IMR-90 (cell line): Measurements from ENCODE around the gene FOXP1. TPM values are rescaled to one million over a fixed set of nuclear protein-coding genes. Genes with fewer than 3 reads are reported as not detected.
A peak's percentile ranks its signal among the peaks of the same experiment; 100 is the strongest.

ENCODE experiments used
- ATAC-seq: fragments of 200-7000 bp; cut with Tn5 transposase; 2 replicates; pipeline ENCODE4 v1.9.1; 2020; ENCODE audit warnings: low read depth, mild to moderate bottlenecking, moderate library complexity
- BruUV-seq: library from RNA; stranded (reverse); fragments of 400-500 nt; replicated peaks from 2 replicates; lab custom pipeline; 2021; lab: Mats Ljungman, UMichigan
- CTCF ChIA-PET: fragments of 300-600 bp; formaldehyde crosslinking; extraction: SDS; loops from one replicate; lab custom pipeline; 2021; ENCODE audit warnings: antibody characterized with exemption; lab: Yijun Ruan, JAX
- POLR2A ChIA-PET: fragments of 300-600 bp; sonication (Branson Sonifier 250); formaldehyde crosslinking; loops from one replicate; lab custom pipeline; 2022; ENCODE audit warnings: antibody characterized with exemption; ENCODE audit not compliant: unreplicated experiment; lab: Charles Lee
- DNase-seq: peaks from one replicate; pipeline ENCODE4 v3.0.0; 2013
- H2AFZ ChIP-seq: replicated peaks from 2 replicates; pipeline ENCODE3; 2013; ENCODE audit warnings: low read length, mild to moderate bottlenecking; ENCODE audit not compliant: poor library complexity
- H2AK5ac ChIP-seq: 2 replicates; pipeline ENCODE4 v1.6.1; 2013; ENCODE audit warnings: low read depth, low read length, inconsistent platforms
- H2AK9ac ChIP-seq: replicated peaks from 2 replicates; pipeline ENCODE3; 2013; ENCODE audit warnings: mild to moderate bottlenecking, low read depth, low read length, moderate library complexity; ENCODE audit not compliant: poor library complexity
- H2BK120ac ChIP-seq: 2 replicates; pipeline ENCODE4 v1.6.1; 2013; ENCODE audit warnings: low read depth, low read length, inconsistent platforms
- H2BK15ac ChIP-seq: 3 replicates; pipeline ENCODE4 v1.6.1; 2013; ENCODE audit warnings: low read depth, low read length, inconsistent platforms
- H2BK20ac ChIP-seq: 2 replicates; pipeline ENCODE4 v1.6.1; 2013; ENCODE audit warnings: low read depth, mild to moderate bottlenecking, inconsistent platforms, low read length, moderate library complexity
- H2BK5ac ChIP-seq: 2 replicates; pipeline ENCODE4 v1.6.1; 2013; ENCODE audit warnings: mild to moderate bottlenecking, low read depth, low read length, inconsistent platforms; ENCODE audit not compliant: poor library complexity, severe bottlenecking
- H3K14ac ChIP-seq: replicated peaks from 2 replicates; pipeline ENCODE4 v1.6.1; 2013; ENCODE audit warnings: low read depth, low read length, inconsistent platforms
- H3K18ac ChIP-seq: 2 replicates; pipeline ENCODE4 v1.6.1; 2013; ENCODE audit warnings: low read depth, low read length, control low read depth
- H3K23ac ChIP-seq: 2 replicates; pipeline ENCODE4 v1.6.1; 2013; ENCODE audit warnings: low read depth, low read length, inconsistent platforms
- H3K27ac ChIP-seq: 2 replicates; pipeline ENCODE4 v1.5.1; 2013; ENCODE audit warnings: mild to moderate bottlenecking, control low read depth, low read length; ENCODE audit not compliant: insufficient read depth
- H3K27me3 ChIP-seq: 2 replicates; pipeline ENCODE4 v1.6.1; 2013; ENCODE audit warnings: low read length; ENCODE audit not compliant: control insufficient read depth, insufficient read depth
- H3K36me3 ChIP-seq: 2 replicates; pipeline ENCODE4 v1.6.1; 2013; ENCODE audit warnings: low read length, mixed read lengths; ENCODE audit not compliant: control insufficient read depth, insufficient read depth
- H3K4ac ChIP-seq: 2 replicates; pipeline ENCODE4 v1.6.1; 2013; ENCODE audit warnings: low read depth, low read length, inconsistent platforms
- H3K4me1 ChIP-seq: 2 replicates; pipeline ENCODE4 v1.6.1; 2013; ENCODE audit warnings: low read length, mixed read lengths; ENCODE audit not compliant: control insufficient read depth, insufficient read depth
- H3K4me2 ChIP-seq: 2 replicates; pipeline ENCODE4 v1.6.1; 2013; ENCODE audit warnings: low read depth, mild to moderate bottlenecking, control low read depth, low read length, moderate library complexity
- H3K4me3 ChIP-seq: 2 replicates; pipeline ENCODE4 v1.5.1; 2013; ENCODE audit warnings: low read depth, mild to moderate bottlenecking, control low read depth, low read length, moderate library complexity; ENCODE audit not compliant: insufficient read depth
- H3K56ac ChIP-seq: 2 replicates; pipeline ENCODE4 v1.6.1; 2013; ENCODE audit warnings: low read length, inconsistent platforms; ENCODE audit not compliant: insufficient read depth; ENCODE audit errors: extremely low read depth
- H3K79me1 ChIP-seq, 2 experiments: 2 replicates each; pipeline ENCODE4 v1.6.1; 2013; ENCODE audit warnings: low read length in 2 of 2, inconsistent platforms in 1 of 2, low read depth in 1 of 2
- H3K9ac ChIP-seq: 2 replicates; pipeline ENCODE4 v1.6.1; 2013; ENCODE audit warnings: low read depth, low read length, control low read depth
- H3K9me1 ChIP-seq: 2 replicates; pipeline ENCODE4 v1.6.1; 2013; ENCODE audit warnings: low read length, inconsistent platforms; ENCODE audit not compliant: insufficient read depth
- H3K9me3 ChIP-seq: 2 replicates; pipeline ENCODE4 v1.6.1; 2013; ENCODE audit warnings: low read length; ENCODE audit not compliant: control insufficient read depth, insufficient read depth
- H4K20me1 ChIP-seq: 2 replicates; pipeline ENCODE4 v1.6.1; 2013; ENCODE audit warnings: low read length, inconsistent platforms; ENCODE audit not compliant: insufficient read depth
- H4K5ac ChIP-seq: 2 replicates; pipeline ENCODE4 v1.6.1; 2013; ENCODE audit warnings: mild to moderate bottlenecking, low read depth, low read length, control low read depth
- H4K8ac ChIP-seq, 2 experiments: 2 replicates each; pipeline ENCODE4 v1.6.1; 2013; ENCODE audit warnings: low read depth in 2 of 2, low read length in 2 of 2, control low read depth in 1 of 2, inconsistent platforms in 1 of 2
- H4K91ac ChIP-seq: 2 replicates; pipeline ENCODE4 v1.6.1; 2013; ENCODE audit warnings: low read depth, low read length, inconsistent platforms; ENCODE audit not compliant: insufficient read depth
- RAD21 ChIP-seq: IDR thresholded peaks from 2 replicates; pipeline ENCODE4 v1.6.1; 2012; ENCODE audit warnings: low read length, improper control_type of control experiment
- SMC3 ChIP-seq: fragments of 150-350 bp; IDR thresholded peaks from 2 replicates; pipeline ENCODE4 v1.6.1; 2016; ENCODE audit warnings: low read depth, mild to moderate bottlenecking, antibody characterized with exemption, low read length, moderate library complexity
- WGBS, 2 experiments: methylation state at CpG; one replicate each; pipeline versions ENCODE4 v1.1.5 to v1.1.7; 2013; ENCODE audit warnings: missing lambda C conversion rate in 2 of 2; ENCODE audit not compliant: insufficient read length in 1 of 2; ENCODE audit errors: extremely low coverage in 2 of 2; 5-methylcytosine and 5-hydroxymethylcytosine counted together
- dilution Hi-C: fragments of 300-500 bp; cut with HindIII; formaldehyde crosslinking; loops from one replicate; pipeline ENCODE4 v1.14.3; 2018; ENCODE audit warnings: low sequenced_read_pairs; ENCODE audit not compliant: unreplicated experiment
- in situ Hi-C: fragments of 300-500 bp; cut with MboI; formaldehyde crosslinking; loops from 3 replicates; pipeline ENCODE4 v1.14.3; 2019; ENCODE audit warnings: low sequenced_read_pairs, inconsistent platforms, mixed read lengths
- intact Hi-C: fragments of 100-400 bp; cut with micrococcal nuclease; formaldehyde crosslinking; loops from 2 replicates; pipeline ENCODE4 v1.10.0; 2022
- polyA plus RNA-seq, 3 experiments: library from polyadenylated mRNA; depleted of rRNA; stranded (reverse); fragments of >200 nt; gene quantifications; 2 replicates each; pipeline ENCODE4 v1.2.3, GENCODE V29; 2012; ENCODE audit warnings: low replicate concordance in 1 of 3
- total RNA-seq: library from RNA; depleted of rRNA; stranded (reverse); fragments of >200 nt; gene quantifications from 2 replicates; pipeline ENCODE4 v1.2.3, GENCODE V29; 2012

Gene FOXP1
- total and polyA plus RNA-seq, 2 of the 4 experiments (the other 2 are of a cell fraction): 37.0 to 132 TPM

- peak overlapping the region; percentile 89; the same call in 1 of the 2 replicates for H2BK120ac ChIP-seq
- ATAC-seq (no peak), DNase-seq (no peak)
- H3K56ac ChIP-seq: no peak overlapping the region
- no peak for TF ChIP-seq RAD21
- no peak for TF ChIP-seq SMC3
- H3K23ac ChIP-seq: peak overlapping the region; percentile 84; the same call in 1 of the 2 replicates
- POLR2A ChIA-PET: no interaction called here
- no peaks in the 10 kb centered on the region for H4K20me1 ChIP-seq
- H3K14ac ChIP-seq: peak overlapping the region; percentile 52; the same call in 1 of the 2 replicates
- H2AFZ ChIP-seq: no peak overlapping the region
- H2BK20ac ChIP-seq: peak overlapping the region; percentile 60
- 67% methylated on average over 2 of the region's 5 CpGs; no CpG with 5 or more reads in 1 of the 2 experiments for WGBS, 2 experiments
- no peak overlapping the region; a peak in 1 of 4 replicates for H4K8ac ChIP-seq
- H3K79me1 ChIP-seq: peaks cover 29 to 75% of the 10 kb centered on the region in 2 experiments
- in situ Hi-C loops (no loop called here), intact Hi-C loops (loop anchor here (5.0 kb wide), 1 partner anchor 39 kb away; no protein-coding TSS in a partner anchor), dilution Hi-C loops (no loop called here)
- no peak overlapping the region for H4K5ac ChIP-seq
- no peak overlapping the region for H2BK5ac ChIP-seq
- no peaks in the 10 kb centered on the region for H3K9me3 ChIP-seq
- no peak overlapping the region for H4K91ac ChIP-seq
- peak overlapping the region; percentile 20; the same call in 1 of the 2 replicates for H2AK5ac ChIP-seq
- H3K4me1 ChIP-seq: peaks cover 15% of the 10 kb centered on the region
- H3K4me2 ChIP-seq: no peak overlapping the region
- H3K9me1 ChIP-seq: peaks cover 20% of the 10 kb centered on the region
- no peaks in the 10 kb centered on the region for H3K36me3 ChIP-seq
- no peak overlapping the region for H3K9ac ChIP-seq
- H3K4me3 ChIP-seq: no peak overlapping the region
- H3K18ac ChIP-seq: no peak overlapping the region
- CTCF ChIA-PET: no interaction called here
- H2BK15ac ChIP-seq: peak overlapping the region; percentile 14; the same call in 1 of the 3 replicates
- no peaks in the 10 kb centered on the region for H3K27me3 ChIP-seq
- no peak overlapping the region for H3K27ac ChIP-seq
- no TSS peak for BruUV-seq
- peak overlapping the region; percentile 40; the same call in 1 of the 2 replicates for H3K4ac ChIP-seq
- H2AK9ac ChIP-seq: no peak overlapping the region
These were observed 85.5 kb downstream of the FOXP1 start for GRCh38 chr3:71497971-71498444.
